ENCODE measurements around the gene HTR1D.

HTR1D gene

DNA sequence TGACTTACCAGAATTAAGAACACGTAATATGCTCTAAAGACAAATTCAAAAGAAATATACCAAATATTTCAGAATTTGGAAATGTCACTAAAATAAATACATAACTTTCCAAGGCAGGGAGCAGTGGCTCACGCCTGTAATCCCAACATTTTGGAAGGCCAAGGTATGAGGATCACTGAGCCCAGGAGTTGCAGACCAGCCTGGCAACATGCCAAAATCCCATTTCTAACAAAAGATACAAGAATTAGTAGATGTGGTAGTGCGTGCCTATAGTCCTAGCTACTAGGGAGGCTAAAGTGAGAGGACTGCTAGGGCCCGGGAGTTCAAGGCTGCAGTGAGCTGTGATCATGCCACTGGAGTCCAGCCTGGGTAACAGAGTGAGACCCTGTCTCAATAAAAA, 60.4 kb downstream of the HTR1D start:
- DNase-seq (ENCODE audit: low read depth in 1 of 2, low spot score in 1 of 2) = no peak
- TF ChIP-seq CTCF (IDR thresholded peaks at IDR 0.05; ENCODE audit: insufficient read depth, low read length) (no peak), SPI1 (IDR thresholded peaks at IDR 0.05; ENCODE audit: borderline replicate concordance, low read depth) (no peak), GABPA (IDR thresholded peaks at IDR 0.05; ENCODE audit: low read depth) (no peak), POLR2AphosphoS5 (IDR thresholded peaks at IDR 0.05; ENCODE audit: low read depth) (no peak)
- TF ChIP-seq, protein P1, sequence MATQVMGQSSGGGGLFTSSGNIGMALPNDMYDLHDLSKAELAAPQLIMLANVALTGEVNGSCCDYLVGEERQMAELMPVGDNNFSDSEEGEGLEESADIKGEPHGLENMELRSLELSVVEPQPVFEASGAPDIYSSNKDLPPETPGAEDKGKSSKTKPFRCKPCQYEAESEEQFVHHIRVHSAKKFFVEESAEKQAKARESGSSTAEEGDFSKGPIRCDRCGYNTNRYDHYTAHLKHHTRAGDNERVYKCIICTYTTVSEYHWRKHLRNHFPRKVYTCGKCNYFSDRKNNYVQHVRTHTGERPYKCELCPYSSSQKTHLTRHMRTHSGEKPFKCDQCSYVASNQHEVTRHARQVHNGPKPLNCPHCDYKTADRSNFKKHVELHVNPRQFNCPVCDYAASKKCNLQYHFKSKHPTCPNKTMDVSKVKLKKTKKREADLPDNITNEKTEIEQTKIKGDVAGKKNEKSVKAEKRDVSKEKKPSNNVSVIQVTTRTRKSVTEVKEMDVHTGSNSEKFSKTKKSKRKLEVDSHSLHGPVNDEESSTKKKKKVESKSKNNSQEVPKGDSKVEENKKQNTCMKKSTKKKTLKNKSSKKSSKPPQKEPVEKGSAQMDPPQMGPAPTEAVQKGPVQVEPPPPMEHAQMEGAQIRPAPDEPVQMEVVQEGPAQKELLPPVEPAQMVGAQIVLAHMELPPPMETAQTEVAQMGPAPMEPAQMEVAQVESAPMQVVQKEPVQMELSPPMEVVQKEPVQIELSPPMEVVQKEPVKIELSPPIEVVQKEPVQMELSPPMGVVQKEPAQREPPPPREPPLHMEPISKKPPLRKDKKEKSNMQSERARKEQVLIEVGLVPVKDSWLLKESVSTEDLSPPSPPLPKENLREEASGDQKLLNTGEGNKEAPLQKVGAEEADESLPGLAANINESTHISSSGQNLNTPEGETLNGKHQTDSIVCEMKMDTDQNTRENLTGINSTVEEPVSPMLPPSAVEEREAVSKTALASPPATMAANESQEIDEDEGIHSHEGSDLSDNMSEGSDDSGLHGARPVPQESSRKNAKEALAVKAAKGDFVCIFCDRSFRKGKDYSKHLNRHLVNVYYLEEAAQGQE (IDR thresholded peaks at IDR 0.05; ENCODE audit: insufficient replicate concordance, low read depth) = no peak

GRCh38 chr1:23152966-23153684, 64.2 kb downstream of the HTR1D start:
- no peaks in the 10 kb centered on the region for H3K27me3 ChIP-seq (ENCODE audit: insufficient read depth, poor library complexity, severe bottlenecking)
- TF ChIP-seq POLR2AphosphoS5 (IDR thresholded peaks at IDR 0.05; ENCODE audit: low read depth) (no peak), CTCF (IDR thresholded peaks at IDR 0.05; ENCODE audit: insufficient read depth, low read length) (no peak), SPI1 (IDR thresholded peaks at IDR 0.05; ENCODE audit: borderline replicate concordance, low read depth) (no peak), GABPA (IDR thresholded peaks at IDR 0.05; ENCODE audit: low read depth) (no peak)
- TF ChIP-seq, protein P1 (IDR thresholded peaks at IDR 0.05; ENCODE audit: insufficient replicate concordance, low read depth) = no peak
- H3K27ac ChIP-seq (replicated peaks) = no peak overlapping the region
- no peak overlapping the region for H3K4me3 ChIP-seq (replicated peaks; ENCODE audit: insufficient read depth, low read length)
- DNase-seq (ENCODE audit: low read depth in 1 of 2, low spot score in 1 of 2) = no peak

More for the DNA sequence above, 60.4 kb downstream of the HTR1D start:
- H3K27ac ChIP-seq (replicated peaks) = no peak overlapping the region
- no peaks in the 10 kb centered on the region for H3K27me3 ChIP-seq (ENCODE audit: insufficient read depth, poor library complexity, severe bottlenecking)
- no peak overlapping the region for H3K4me3 ChIP-seq (replicated peaks; ENCODE audit: insufficient read depth, low read length)

GRCh38 chr1:23150742-23151141, 66.6 kb downstream of the HTR1D start:
- TF ChIP-seq POLR2AphosphoS5 (IDR thresholded peaks at IDR 0.05; ENCODE audit: low read depth) (no peak), CTCF (IDR thresholded peaks at IDR 0.05; ENCODE audit: insufficient read depth, low read length) (no peak), SPI1 (IDR thresholded peaks at IDR 0.05; ENCODE audit: borderline replicate concordance, low read depth) (no peak), GABPA (IDR thresholded peaks at IDR 0.05; ENCODE audit: low read depth) (no peak)
- TF ChIP-seq, protein P1 (IDR thresholded peaks at IDR 0.05; ENCODE audit: insufficient replicate concordance, low read depth) = no peak
- Histone ChIP-seq H3K27ac (replicated peaks) (no peak overlapping the region), H3K4me3 (replicated peaks; ENCODE audit: insufficient read depth, low read length) (no peak overlapping the region), H3K27me3 (ENCODE audit: insufficient read depth, poor library complexity, severe bottlenecking) (no peaks in the 10 kb centered on the region)
- no peak for DNase-seq (ENCODE audit: low read depth in 1 of 2, low spot score in 1 of 2)
